Fibroblast of skin of left biceps (primary cell): ENCODE measurements around the gene TUBB4A.
A peak's percentile ranks its signal among the peaks of the same experiment; 100 is the strongest.

Source experiments
- DNase-seq, 2 experiments: peaks; one replicate each; pipeline ENCODE4 v3.0.0-alpha.2; 2013; ENCODE audit warnings: low read depth in 2 of 2

TUBB4A gene

GRCh38 chr19:6470173-6470572, 31.9 kb downstream of the TUBB4A start:
- DNase-seq: no peak

DNA sequence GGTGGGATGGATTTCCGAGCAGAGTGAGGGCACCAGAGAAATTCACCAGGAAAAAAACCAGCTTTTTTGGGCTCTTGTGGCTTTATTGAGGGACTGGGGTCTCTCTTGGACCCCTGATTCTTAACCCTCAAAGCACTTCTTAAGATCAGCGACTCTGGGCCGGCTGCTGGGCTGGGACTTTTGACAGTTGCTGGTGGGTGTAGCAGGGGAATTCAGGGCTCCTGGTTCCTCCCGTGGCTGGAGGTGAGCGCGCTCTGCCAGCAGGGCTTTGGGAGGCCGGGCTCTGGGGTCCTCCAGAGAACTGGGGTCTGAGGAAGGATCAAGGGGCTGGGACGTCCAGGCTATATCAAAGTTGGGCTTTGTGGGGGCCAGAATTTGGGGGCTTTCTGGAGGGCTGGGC, 34.7 kb downstream of the TUBB4A start:
- no peak for DNase-seq

DNA sequence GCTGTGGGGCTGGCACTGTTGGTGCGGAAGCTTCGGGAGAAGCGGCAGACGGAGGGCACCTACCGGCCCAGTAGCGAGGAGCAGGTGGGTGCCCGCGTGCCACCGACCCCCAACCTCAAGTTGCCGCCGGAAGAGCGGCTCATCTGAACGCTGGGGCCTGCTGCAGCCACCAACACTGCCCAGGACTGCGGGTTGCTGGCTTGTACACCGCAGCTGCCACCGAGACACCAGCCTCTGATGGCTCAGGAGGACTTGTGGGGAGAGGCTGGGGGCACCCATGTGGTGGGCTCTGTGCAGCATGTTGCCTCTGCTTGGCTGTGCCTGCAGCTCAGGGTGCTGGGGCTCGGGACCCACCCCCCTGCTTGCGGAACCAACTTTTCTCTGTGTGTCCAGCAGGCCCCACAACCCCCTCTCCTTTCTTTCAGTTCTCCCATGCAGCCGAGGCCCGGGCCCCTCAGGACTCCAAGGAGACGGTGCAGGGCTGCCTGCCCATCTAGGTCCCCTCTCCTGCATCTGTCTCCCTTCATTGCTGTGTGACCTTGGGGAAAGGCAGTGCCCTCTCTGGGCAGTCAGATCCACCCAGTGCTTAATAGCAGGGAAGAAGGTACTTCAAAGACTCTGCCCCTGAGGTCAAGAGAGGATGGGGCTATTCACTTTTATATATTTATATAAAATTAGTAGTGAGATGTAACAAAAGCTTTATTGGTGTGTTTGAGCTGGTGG, 35.4 kb downstream of the TUBB4A start:
- no peak for DNase-seq

DNA sequence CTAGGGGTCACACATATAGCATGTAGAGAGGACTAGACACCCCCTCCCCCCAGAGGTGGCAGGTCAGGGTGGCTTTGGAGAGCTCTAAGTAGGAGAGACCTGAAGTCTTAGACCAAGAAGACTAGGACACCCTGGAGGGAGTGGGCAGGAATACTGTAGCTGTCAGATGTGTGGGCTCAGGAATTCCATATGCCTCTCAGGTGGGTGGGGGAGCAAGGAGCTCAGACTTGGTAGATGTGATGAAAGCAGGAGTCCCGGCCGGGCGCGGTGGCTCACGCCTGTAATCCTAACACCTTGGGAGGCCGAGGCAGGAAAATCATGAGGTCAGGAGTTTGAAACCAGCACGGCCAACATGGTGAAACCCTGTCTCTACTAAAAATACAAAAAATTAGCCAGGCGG, 36.4 kb downstream of the TUBB4A start:
- no peak for DNase-seq

- no peak for DNase-seq
Measured at GRCh38 chr19:6465006-6465405, 37.1 kb downstream of the TUBB4A start.

DNA sequence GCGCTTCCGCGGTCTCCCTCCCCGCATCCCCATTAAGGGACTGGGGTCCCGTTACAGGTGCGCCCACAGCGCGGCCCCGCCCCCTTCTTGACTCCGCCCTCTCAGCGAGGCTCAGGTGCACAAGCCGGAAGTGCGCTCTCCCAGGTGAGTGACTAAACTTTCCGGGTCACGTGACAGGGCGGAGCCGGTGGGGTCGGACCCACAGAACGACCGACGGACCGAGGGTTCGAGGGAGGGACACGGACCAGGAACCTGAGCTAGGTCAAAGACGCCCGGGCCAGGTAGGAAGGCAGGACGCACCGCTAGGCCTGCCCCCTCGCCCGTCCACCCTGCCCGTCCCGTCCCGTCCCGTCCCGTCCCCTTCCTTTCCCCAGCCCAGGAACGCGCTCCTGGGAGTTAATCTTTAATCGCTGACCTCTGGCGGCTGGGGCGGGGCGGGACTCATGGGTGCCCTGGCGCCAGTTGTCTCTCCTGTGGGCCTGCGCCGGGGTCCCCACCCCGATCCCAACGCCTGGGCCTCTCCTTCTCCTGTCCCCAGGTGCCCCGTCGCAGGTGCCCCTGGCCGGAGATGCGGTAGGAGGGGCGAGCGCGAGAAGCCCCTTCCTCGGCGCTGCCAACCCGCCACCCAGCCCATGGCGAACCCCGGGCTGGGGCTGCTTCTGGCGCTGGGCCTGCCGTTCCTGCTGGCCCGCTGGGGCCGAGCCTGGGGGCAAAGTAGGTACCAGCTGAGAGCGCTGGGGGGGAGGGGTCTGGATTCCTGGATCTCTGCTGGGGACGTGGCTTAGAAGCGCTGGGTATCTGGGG, 37.8 kb downstream of the TUBB4A start, which contains the start of gene CRB3:
Gene CRB3 (plus strand): TSS at position 202 of the 804 bp plus-strand sequence. CDS start 431 bp downstream, at position 633.
- no peak for DNase-seq

- peak; percentile 98 for DNase-seq
Measured at GRCh38 chr19:6460099-6460884, 41.8 kb downstream of the TUBB4A start.

GRCh38 chr19:6459262-6460098, 42.6 kb downstream of the TUBB4A start, which contains the start of gene SLC25A23:
Gene SLC25A23, minus strand, starts transcription at chr19:6459792. Its CDS starts 164 bp downstream, at chr19:6459628.
- peak; percentile 49 to 53 for DNase-seq

- DNase-seq: no peak
Measured at GRCh38 chr19:6458695-6459261, 43.3 kb downstream of the TUBB4A start.

DNA sequence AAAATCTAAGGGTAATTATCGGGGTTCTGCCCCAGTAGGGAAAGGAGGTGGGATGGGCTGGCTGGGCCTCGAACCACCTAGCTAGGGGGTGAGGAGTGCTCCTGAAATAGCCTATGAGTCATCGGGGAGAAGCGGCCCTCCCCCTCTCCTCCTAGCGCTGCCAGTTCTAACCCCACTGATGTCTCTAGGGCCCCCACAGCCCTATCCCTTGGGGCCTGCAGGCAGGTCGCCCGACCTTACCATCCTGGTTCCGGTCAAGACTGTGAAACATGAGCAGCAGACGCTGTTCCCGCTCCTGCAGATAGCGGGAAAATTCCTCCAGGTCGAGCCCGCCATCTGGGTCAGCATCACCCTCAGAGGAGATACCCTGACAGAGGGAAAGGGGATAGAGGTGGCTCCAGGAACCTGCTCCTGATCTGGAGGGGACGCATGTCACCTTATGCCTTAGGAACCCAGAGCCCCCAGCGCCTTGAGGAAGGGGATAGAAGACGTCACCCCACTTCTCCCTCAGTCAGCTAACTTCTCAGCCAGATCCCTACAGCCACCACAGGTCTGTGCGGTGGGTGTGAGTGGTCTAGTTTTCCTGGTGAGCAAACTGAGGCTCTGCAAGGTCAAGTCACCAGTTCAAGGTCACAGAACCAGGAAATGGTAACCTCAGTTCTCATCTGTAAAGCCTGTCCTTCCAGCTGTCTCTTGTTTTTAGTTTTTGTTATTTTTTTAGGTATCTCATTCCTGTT, 44.0 kb downstream of the TUBB4A start:
- no peak for DNase-seq

DNA sequence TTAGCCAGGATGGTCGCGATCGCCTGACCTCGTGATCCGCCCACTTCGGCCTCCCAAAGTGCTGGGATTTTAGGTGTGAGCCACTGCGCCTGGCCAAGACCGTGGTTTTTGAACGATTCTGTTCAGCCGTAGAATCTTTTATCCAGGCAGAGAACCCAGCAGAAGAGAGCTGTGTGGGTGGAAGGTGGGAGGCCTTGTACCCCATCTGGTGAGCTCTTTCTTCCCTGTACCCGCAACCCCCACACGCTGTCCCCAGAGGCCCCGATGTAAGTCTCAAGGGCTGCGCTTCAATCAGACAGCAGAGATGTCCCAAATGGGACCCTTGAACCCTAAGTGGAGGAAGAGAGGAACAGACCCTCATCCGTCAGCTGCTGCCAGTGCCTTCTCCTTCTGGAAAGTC, 46.2 kb downstream of the TUBB4A start:
- DNase-seq: no peak

DNA sequence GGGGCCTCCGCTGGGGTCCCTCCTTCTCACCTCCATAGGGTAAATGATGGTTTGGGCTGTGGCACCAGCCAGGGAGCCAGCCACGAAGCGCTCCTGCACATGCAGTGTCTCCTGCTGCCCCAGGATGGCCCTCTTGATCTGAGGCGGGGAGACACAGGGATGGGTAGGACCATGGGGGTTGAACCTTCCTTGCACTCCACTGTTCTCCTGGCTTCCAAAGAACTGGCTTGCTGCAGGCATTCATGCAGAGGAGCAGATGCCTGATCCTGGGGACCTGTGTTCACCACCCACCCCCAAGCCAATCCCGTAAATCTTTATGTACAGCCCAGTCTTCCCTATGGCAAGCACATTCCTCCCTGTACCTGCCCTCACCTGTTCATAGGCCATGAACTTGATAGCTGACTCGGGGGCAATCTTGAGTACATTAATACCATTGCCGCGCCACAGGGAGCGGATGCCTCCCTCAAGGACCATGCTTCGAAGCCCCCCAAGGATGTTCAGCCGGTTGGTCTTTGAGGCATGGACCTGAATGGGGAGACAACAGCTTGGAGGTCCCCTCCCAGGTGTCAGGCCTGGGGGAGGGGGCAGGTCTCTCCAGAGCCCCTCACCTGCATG, 48.1 kb downstream of the TUBB4A start:
- DNase-seq: no peak

DNA sequence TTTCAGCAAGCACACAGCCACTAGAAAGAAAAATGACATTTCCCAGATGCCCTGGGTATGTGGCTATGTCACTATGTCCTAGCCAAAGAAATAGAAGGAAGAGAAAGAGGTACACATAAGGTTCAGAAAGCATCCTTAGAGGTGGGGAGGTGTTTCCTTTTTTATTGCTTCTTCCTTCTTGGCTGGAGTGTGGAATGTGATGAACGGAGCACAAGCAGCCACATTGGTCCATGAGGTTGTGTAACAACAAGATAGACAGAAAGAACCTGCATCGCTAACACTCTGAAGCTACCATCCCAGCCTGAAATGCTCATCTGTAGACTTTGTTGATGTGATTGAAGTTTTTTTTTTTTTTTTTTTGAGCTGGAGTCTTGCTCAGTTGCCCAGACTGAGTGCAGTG, 49.2 kb downstream of the TUBB4A start:
- no peak for DNase-seq

DNA sequence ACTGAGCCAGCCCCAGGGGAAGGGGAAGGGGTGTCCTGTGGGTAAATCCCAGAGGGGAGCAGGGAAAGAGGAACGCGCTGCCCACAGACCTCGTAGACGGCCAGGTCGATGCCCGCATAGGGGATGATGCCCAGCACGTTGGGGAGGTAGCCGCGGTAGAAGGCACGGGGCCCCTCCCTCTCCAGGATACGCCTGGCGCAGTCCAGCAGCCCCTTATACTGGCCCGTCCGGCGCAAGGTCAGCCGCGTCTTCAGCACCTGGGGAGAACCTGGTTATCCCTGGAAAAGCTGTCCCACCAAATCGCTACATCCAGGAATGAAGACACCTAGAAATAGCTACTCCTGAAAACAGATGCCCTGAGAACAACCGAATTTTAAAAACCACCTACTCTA, 49.9 kb downstream of the TUBB4A start:
- no peak for DNase-seq

GRCh38 chr19:6451583-6452222, 50.4 kb downstream of the TUBB4A start:
- no peak for DNase-seq

DNA sequence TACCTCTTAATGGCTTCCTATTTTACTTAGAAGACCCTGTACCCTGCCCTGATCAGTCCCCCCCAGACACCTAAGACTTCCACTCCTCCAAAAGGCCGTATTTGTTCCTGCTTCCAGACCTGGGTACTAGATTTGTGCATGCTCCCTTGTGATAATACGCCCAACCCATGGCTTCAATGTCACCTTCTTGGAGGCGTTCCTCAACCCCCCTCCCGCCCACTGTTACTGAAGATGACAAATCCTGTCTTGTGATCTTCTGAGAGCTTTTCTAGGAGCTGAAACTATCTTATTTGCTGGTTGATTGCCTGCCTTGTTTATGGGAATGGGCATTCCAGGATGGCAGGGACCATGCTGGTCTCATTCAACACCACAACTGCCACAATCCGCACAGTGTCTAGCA, 51.9 kb downstream of the TUBB4A start:
- no peak for DNase-seq

- no peak for DNase-seq
Measured at GRCh38 chr19:6448045-6448444, 54.1 kb downstream of the TUBB4A start.

GRCh38 chr19:6446452-6446851, 55.7 kb downstream of the TUBB4A start:
- DNase-seq: no peak
